B cell (primary cell): ENCODE results near the gene DVL2. TPM values are rescaled to one million over a fixed set of nuclear protein-coding genes. Genes with fewer than 3 reads are reported as not detected.
A peak's percentile ranks its signal among the peaks of the same experiment; 100 is the strongest.

Experiments
- ATAC-seq: fragments of 200-7000 bp; cut with Tn5 transposase; one replicate; pipeline ENCODE4 v1.10.0; 2021; ENCODE audit warnings: low read depth, mild to moderate bottlenecking, moderate number of reproducible peaks, moderate library complexity
- CTCF ChIA-PET: fragments of 350-600 bp; sonication (Branson Sonifier 250); formaldehyde crosslinking; loops from one replicate; lab custom pipeline; 2021; ENCODE audit warnings: antibody characterized with exemption, inconsistent platforms; lab: Charles Lee
- POLR2A ChIA-PET: fragments of 350-600 bp; sonication (Branson Sonifier 250); formaldehyde crosslinking; loops from one replicate; lab custom pipeline; 2021; ENCODE audit warnings: antibody characterized with exemption; lab: Charles Lee
- DNase-seq: peaks from one replicate; pipeline ENCODE4 v3.0.0; 2013
- H2AFZ ChIP-seq: 2 replicates; pipeline ENCODE4 v1.6.1; 2012; ENCODE audit warnings: mild to moderate bottlenecking, low read depth, low read length; ENCODE audit not compliant: insufficient read depth, poor library complexity, severe bottlenecking
- H3K27ac ChIP-seq, 2 donors: 1 replicate in 1 of 2; 2 replicates in 1 of 2; pipeline ENCODE4 v1.5.1; 2012 to 2013; ENCODE audit warnings: low read length in 2 of 2, mild to moderate bottlenecking in 2 of 2, moderate library complexity in 1 of 2
- H3K27me3 ChIP-seq, 4 experiments: fragments of 200-600 bp in 1 of 4; sonication (generic) in 1 of 4; replicated peaks in 1 of 4; 1 replicate in 2 of 4; 2 replicates in 2 of 4; pipeline versions ENCODE4 v1.6.1 to v1.7.0; 2013 to 2016; ENCODE audit warnings: low read length in 3 of 4, mild to moderate bottlenecking in 2 of 4, mixed read lengths in 1 of 4, moderate library complexity in 1 of 4; ENCODE audit not compliant: insufficient read depth in 4 of 4, control insufficient read depth in 3 of 4; ENCODE audit errors: control extremely low read depth in 1 of 4
- H3K36me3 ChIP-seq, 2 experiments: replicated peaks in 1 of 2; 1 replicate in 1 of 2; 2 replicates in 1 of 2; pipeline versions ENCODE4 v1.6.1 to v1.7.1; 2013; ENCODE audit warnings: low read length in 1 of 2; ENCODE audit not compliant: insufficient read depth in 2 of 2, control insufficient read depth in 1 of 2; ENCODE audit errors: control extremely low read depth in 1 of 2, extremely low read depth in 1 of 2
- H3K4me1 ChIP-seq, 2 donors: fragments of 200-600 bp in 1 of 2; sonication (generic) in 1 of 2; 1 replicate in 1 of 2; 2 replicates in 1 of 2; pipeline versions ENCODE4 v1.5.1 to v1.6.1; 2013 to 2017; ENCODE audit warnings: low read length in 2 of 2; ENCODE audit not compliant: control insufficient read depth in 2 of 2, insufficient read depth in 2 of 2
- H3K4me2 ChIP-seq: replicated peaks from 2 replicates; pipeline ENCODE3; 2012; ENCODE audit warnings: mild to moderate bottlenecking, low read depth, low read length; ENCODE audit not compliant: poor library complexity, severe bottlenecking
- H3K4me3 ChIP-seq, 5 experiments: fragments of 200-600 bp in 1 of 5; sonication (generic) in 1 of 5; 1 replicate in 3 of 5; 2 replicates in 2 of 5; pipeline versions ENCODE4 v1.5.1 to v1.7.0; 2011 to 2016; ENCODE audit warnings: low read length in 4 of 5, mild to moderate bottlenecking in 4 of 5, low read depth in 2 of 5, control low read depth in 1 of 5, moderate library complexity in 1 of 5; ENCODE audit not compliant: insufficient read depth in 1 of 5; ENCODE audit errors: control extremely low read depth in 1 of 5, extremely low read depth in 1 of 5
- H3K79me2 ChIP-seq: fragments of 200-600 bp; sonication (generic); one replicate; pipeline ENCODE4 v1.6.0; 2016; ENCODE audit warnings: low read length; ENCODE audit not compliant: control insufficient read depth, insufficient read depth
- H3K9ac ChIP-seq: fragments of 200-600 bp; sonication (generic); 2 replicates; pipeline ENCODE4 v1.6.1; 2017; ENCODE audit warnings: mild to moderate bottlenecking, low read length, moderate library complexity
- H3K9me3 ChIP-seq, 3 donors: one replicate each; pipeline versions ENCODE4 v1.6.1 to v1.7.1; 2013; ENCODE audit warnings: low read length in 2 of 3; ENCODE audit not compliant: control insufficient read depth in 2 of 3, insufficient read depth in 1 of 3; ENCODE audit errors: control extremely low read depth in 1 of 3
- H4K20me1 ChIP-seq: 2 replicates; pipeline ENCODE4 v1.6.0; 2012; ENCODE audit warnings: mild to moderate bottlenecking, low read length; ENCODE audit not compliant: insufficient read depth, control insufficient read depth, poor library complexity, severe bottlenecking
- H3K27ac Mint-ChIP-seq: one replicate; pipeline ENCODE4 v1.8.0; 2021; ENCODE audit warnings: mixed read lengths
- H3K27me3 Mint-ChIP-seq: one replicate; pipeline ENCODE4 v1.8.0; 2021; ENCODE audit warnings: mixed read lengths
- H3K4me1 Mint-ChIP-seq: one replicate; pipeline ENCODE4 v1.8.0; 2021; ENCODE audit warnings: mixed read lengths
- H3K4me3 Mint-ChIP-seq: one replicate; pipeline ENCODE4 v1.8.0; 2021; ENCODE audit warnings: mixed read lengths
- H3K9me3 Mint-ChIP-seq: one replicate; pipeline ENCODE4 v1.8.0; 2022; ENCODE audit warnings: mixed read lengths; ENCODE audit not compliant: insufficient read depth
- CTCF ChIP-seq: fragments of 200-600 bp; IDR thresholded peaks from one replicate; pipeline ENCODE4 v1.8.0; 2022; ENCODE audit warnings: antibody characterized with exemption, mild to moderate bottlenecking
- EZH2 ChIP-seq: IDR thresholded peaks from 2 replicates; pipeline ENCODE4 v1.6.1; 2012; ENCODE audit warnings: borderline replicate concordance, low read depth, mild to moderate bottlenecking, moderate library complexity, low read length; ENCODE audit not compliant: insufficient read depth, poor library complexity, severe bottlenecking
- WGBS: methylation state at CpG from one replicate; pipeline ENCODE4 v1.1.5; 2013; ENCODE audit warnings: missing lambda C conversion rate; ENCODE audit not compliant: insufficient coverage; 5-methylcytosine and 5-hydroxymethylcytosine counted together
- intact Hi-C: fragments of 100-400 bp; cut with micrococcal nuclease; formaldehyde crosslinking; loops from one replicate; pipeline ENCODE4 v1.10.0; 2022
- polyA plus RNA-seq: library from polyadenylated mRNA; depleted of rRNA; stranded (reverse); fragments of >200 nt; gene quantifications from 2 replicates; pipeline ENCODE4 v1.2.3, GENCODE V29; 2012
- total RNA-seq, 2 donors: library from RNA; stranded (reverse); fragments of 120-200 nt in 1 of 2; gene quantifications; 1 replicate in 1 of 2; 2 replicates in 1 of 2; pipeline versions ENCODE4 v1.2.3 to v1.2.4, GENCODE V29; 2013 to 2022

Gene DVL2
- total and polyA plus RNA-seq, 2 donors (not counting 1 experiment from before 2014, with no cell fraction given): 22.5 to 104 TPM

- intact Hi-C loops: no loop called here
- no peak overlapping the region for H3K27ac Mint-ChIP-seq
- peaks cover 0 to 17% (median 8%) of the 10 kb centered on the region in 4 experiments for H3K27me3 ChIP-seq
- ATAC-seq (no peak), DNase-seq (no peak)
- peaks cover 27% of the 10 kb centered on the region for H3K4me1 Mint-ChIP-seq
- H3K4me3 ChIP-seq: no peak overlapping the region
- no peak overlapping the region for H2AFZ ChIP-seq
- H3K79me2 ChIP-seq: peaks cover 2% of the 10 kb centered on the region
- no peak overlapping the region for H3K27ac ChIP-seq
- no peaks in the 10 kb centered on the region for H4K20me1 ChIP-seq
- H3K4me2 ChIP-seq: no peak overlapping the region
- ChIA-PET CTCF (interaction anchor here (1.3 kb wide), 1 partner anchor 34 kb away, joined by 3 read pairs; no protein-coding TSS in a partner anchor), POLR2A (no interaction called here)
- peaks cover 27 to 32% of the 10 kb centered on the region in 2 donors for H3K4me1 ChIP-seq
- H3K9ac ChIP-seq: no peak overlapping the region
- H3K4me3 Mint-ChIP-seq: no peak overlapping the region
- WGBS: 100% methylated on average over 4 of the region's 6 CpGs
- TF ChIP-seq CTCF: no peak
- H3K9me3 Mint-ChIP-seq: no peaks in the 10 kb centered on the region
- peaks cover 15% of the 10 kb centered on the region for H3K27me3 Mint-ChIP-seq
- peaks cover 0 to 4% (median 0%) of the 10 kb centered on the region in 3 donors for H3K9me3 ChIP-seq
- H3K36me3 ChIP-seq: peaks cover 6 to 37% of the 10 kb centered on the region in 2 experiments
Measured at GRCh38 chr17:7259555-7259889, 25.2 kb upstream of the DVL2 start.

GRCh38 chr17:7258731-7259554 lies 24.6 kb upstream of the DVL2 start:
- DNase-seq (peak; percentile 18), ATAC-seq (no peak)
- 94% methylated on average over 6 of the region's 7 CpGs for WGBS
- H3K36me3 ChIP-seq: peaks cover 9 to 42% of the 10 kb centered on the region in 2 experiments
- POLR2A ChIA-PET: no interaction called here
- Mint-ChIP-seq H3K27me3 (peaks cover 13% of the 10 kb centered on the region), H3K9me3 (no peaks in the 10 kb centered on the region), H3K4me1 (peaks cover 26% of the 10 kb centered on the region), H3K27ac (no peak overlapping the region), H3K4me3 (no peak overlapping the region)
- no peak overlapping the region for H3K9ac ChIP-seq
- H3K79me2 ChIP-seq: peaks cover 6% of the 10 kb centered on the region
- peaks cover 0 to 17% (median 8%) of the 10 kb centered on the region in 4 experiments for H3K27me3 ChIP-seq
- H4K20me1 ChIP-seq: no peaks in the 10 kb centered on the region
- no peak overlapping the region for H3K27ac ChIP-seq
- no peak for TF ChIP-seq EZH2
- no peak for TF ChIP-seq CTCF
- CTCF ChIA-PET: interaction anchor here (1.3 to 1.4 kb wide), 2 partner anchors 34 to 207 kb away, joined by 3 read pairs; no protein-coding TSS in a partner anchor
- intact Hi-C loops: no loop called here
- H3K4me2 ChIP-seq: no peak overlapping the region
- peaks cover 27 to 32% of the 10 kb centered on the region in 2 donors for H3K4me1 ChIP-seq
- no peak overlapping the region for H3K4me3 ChIP-seq
- H3K9me3 ChIP-seq: peaks cover 0 to 4% (median 0%) of the 10 kb centered on the region in 3 donors
- no peak overlapping the region for H2AFZ ChIP-seq
